Measurements from ENCODE around the gene HERC3.

- TF ChIP-seq CTCF (IDR thresholded peaks at IDR 0.05) (no peak), POLR2A (IDR thresholded peaks at IDR 0.05) (no peak)
Measured at GRCh38 chr4:88605736-88606135, 13.5 kb downstream of the HERC3 start.

Data from thyroid gland (tissue), 4 donors.